ENCODE measurements around the gene PLEKHM1.

The PLEKHM1 gene

GRCh38 chr17:45440161-45440778 lies 50.3 kb downstream of the PLEKHM1 start:
- DNase-seq: peak; percentile 30

- no peak for DNase-seq
These were observed 51.5 kb downstream of the PLEKHM1 start for GRCh38 chr17:45438931-45439610.

- no peak for DNase-seq
These were observed 52.8 kb downstream of the PLEKHM1 start for GRCh38 chr17:45437465-45438283.

GRCh38 chr17:45436625-45437464 lies 53.7 kb downstream of the PLEKHM1 start:
- DNase-seq: no peak

GRCh38 chr17:45436161-45436560 lies 54.4 kb downstream of the PLEKHM1 start:
- no peak for DNase-seq

- no peak for DNase-seq
These were observed 55.0 kb downstream of the PLEKHM1 start for GRCh38 chr17:45435481-45435880.

- DNase-seq: no peak
These were observed 57.4 kb downstream of the PLEKHM1 start for GRCh38 chr17:45433159-45433535.

GRCh38 chr17:45432405-45433158 lies 57.9 kb downstream of the PLEKHM1 start, which contains the start of gene ARHGAP27:
Gene ARHGAP27, minus strand, starts transcription at chr17:45432870. Its CDS starts 2,591 bp downstream, at chr17:45430279.
- no peak for DNase-seq

- DNase-seq: peak; percentile 36
These were observed 58.8 kb downstream of the PLEKHM1 start for GRCh38 chr17:45431531-45432404.

GRCh38 chr17:45430738-45431530 lies 59.6 kb downstream of the PLEKHM1 start:
- DNase-seq: no peak

GRCh38 chr17:45430006-45430737 lies 60.3 kb downstream of the PLEKHM1 start:
- DNase-seq: no peak

- no peak for DNase-seq
These were observed 61.0 kb downstream of the PLEKHM1 start for GRCh38 chr17:45429339-45430005.

GRCh38 chr17:45428931-45429338 lies 61.6 kb downstream of the PLEKHM1 start:
- no peak for DNase-seq

- DNase-seq: peak; percentile 54
These were observed 62.4 kb downstream of the PLEKHM1 start for GRCh38 chr17:45428050-45428617.

- no peak for DNase-seq
These were observed 63.2 kb downstream of the PLEKHM1 start for GRCh38 chr17:45427181-45427835.

GRCh38 chr17:45426561-45426960 lies 64.0 kb downstream of the PLEKHM1 start:
- no peak for DNase-seq

GRCh38 chr17:45425984-45426413 lies 64.5 kb downstream of the PLEKHM1 start:
- DNase-seq: no peak

Measured in fibroblast of skin of right biceps (primary cell).